Activated naive CD8-positive, alpha-beta T cell treated with anti-CD3 and anti-CD28 coated beads for 36 hours (primary cell): ENCODE data around the gene CEP85L. TPM values are rescaled to one million over a fixed set of nuclear protein-coding genes. Genes with fewer than 3 reads are reported as not detected.
A peak's percentile ranks its signal among the peaks of the same experiment; 100 is the strongest.

Source experiments
- DNase-seq: peaks from one replicate; pipeline ENCODE4 v3.0.0; 2021
- H3K27ac Mint-ChIP-seq: one replicate; pipeline ENCODE4 v1.8.0; 2022; ENCODE audit warnings: mild to moderate bottlenecking, moderate library complexity, mixed read lengths
- H3K27me3 Mint-ChIP-seq: one replicate; pipeline ENCODE4 v1.8.0; 2022; ENCODE audit warnings: mild to moderate bottlenecking, mixed read lengths
- H3K36me3 Mint-ChIP-seq: one replicate; pipeline ENCODE4 v1.8.0; 2021; ENCODE audit warnings: mild to moderate bottlenecking, mixed read lengths
- H3K4me1 Mint-ChIP-seq: one replicate; pipeline ENCODE4 v1.8.0; 2021; ENCODE audit warnings: mixed read lengths
- H3K4me3 Mint-ChIP-seq: one replicate; pipeline ENCODE4 v1.8.0; 2022; ENCODE audit warnings: mild to moderate bottlenecking, moderate library complexity, mixed read lengths
- H3K9me3 Mint-ChIP-seq: one replicate; pipeline ENCODE4 v1.8.0; 2022; ENCODE audit warnings: mixed read lengths
- total RNA-seq, 2 experiments: library from RNA; stranded (reverse); gene quantifications; one replicate each; pipeline ENCODE4 v1.2.3, GENCODE V29; 2021

Gene CEP85L
- total RNA-seq, 2 experiments from 2014 or later = 34.7 to 41.9 TPM

DNA sequence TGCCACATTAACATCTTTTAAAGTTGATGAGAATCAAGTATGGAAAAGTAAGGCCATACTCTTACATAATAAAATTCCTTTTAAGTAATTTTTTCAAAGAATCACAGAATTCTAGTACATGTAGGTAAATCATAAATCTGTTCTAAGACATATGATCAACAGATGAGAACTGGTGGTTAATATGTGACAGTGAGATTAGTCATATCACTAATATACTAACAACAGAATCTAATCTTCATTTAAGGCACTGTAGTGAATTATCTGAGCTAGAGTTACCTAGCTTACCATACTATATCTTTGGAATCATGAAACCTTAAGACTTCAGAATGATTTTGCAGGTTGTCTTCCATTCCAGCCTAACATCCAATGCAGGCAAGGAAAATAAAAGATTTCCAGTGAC, 91.7 kb downstream of the CEP85L start:
- H3K4me3 Mint-ChIP-seq = no peak overlapping the region
- H3K36me3 Mint-ChIP-seq = peaks cover 34% of the 10 kb centered on the region
- no peak for DNase-seq
- no peaks in the 10 kb centered on the region for H3K9me3 Mint-ChIP-seq
- H3K27ac Mint-ChIP-seq = peak overlapping the region; percentile 56
- H3K4me1 Mint-ChIP-seq = peaks cover 35% of the 10 kb centered on the region
- H3K27me3 Mint-ChIP-seq = no peaks in the 10 kb centered on the region

DNA sequence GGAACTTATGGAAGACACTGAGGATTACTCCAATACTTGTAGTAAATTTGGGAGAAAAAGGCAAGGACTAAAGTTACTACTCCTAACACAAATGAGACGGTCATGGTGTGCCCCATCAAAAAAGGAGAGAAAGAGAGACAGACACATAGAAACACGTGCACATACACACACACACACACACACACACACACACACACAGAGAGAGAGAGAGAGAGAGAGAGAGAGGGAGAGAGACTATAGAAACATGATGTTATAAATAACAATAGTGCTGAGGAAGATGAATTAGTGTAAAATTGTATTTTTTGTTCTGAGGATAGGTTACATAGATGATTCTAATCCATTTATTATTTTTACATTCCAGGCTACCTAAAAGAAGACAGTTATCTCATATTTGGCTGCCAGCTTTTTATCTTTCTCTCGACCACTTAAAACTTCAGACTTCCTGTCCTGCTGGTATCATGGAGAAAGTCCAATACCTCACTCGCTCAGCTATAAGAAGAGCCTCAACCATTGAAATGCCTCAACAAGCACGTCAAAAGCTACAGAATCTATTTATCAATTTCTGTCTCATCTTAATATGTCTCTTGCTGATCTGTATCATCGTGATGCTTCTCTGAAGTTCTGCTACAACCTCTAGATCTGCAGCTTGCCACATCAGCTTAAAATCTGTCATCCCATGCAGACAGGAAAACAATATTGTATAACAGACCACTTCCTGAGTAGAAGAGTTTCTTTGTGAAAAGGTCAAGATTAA, 92.8 kb downstream of the CEP85L start:
- DNase-seq = no peak
- Mint-ChIP-seq H3K9me3 (no peaks in the 10 kb centered on the region), H3K27ac (peak overlapping the region; percentile 85), H3K36me3 (peaks cover 37% of the 10 kb centered on the region), H3K4me3 (peak overlapping the region; percentile 57), H3K27me3 (no peaks in the 10 kb centered on the region), H3K4me1 (peaks cover 33% of the 10 kb centered on the region)

DNA sequence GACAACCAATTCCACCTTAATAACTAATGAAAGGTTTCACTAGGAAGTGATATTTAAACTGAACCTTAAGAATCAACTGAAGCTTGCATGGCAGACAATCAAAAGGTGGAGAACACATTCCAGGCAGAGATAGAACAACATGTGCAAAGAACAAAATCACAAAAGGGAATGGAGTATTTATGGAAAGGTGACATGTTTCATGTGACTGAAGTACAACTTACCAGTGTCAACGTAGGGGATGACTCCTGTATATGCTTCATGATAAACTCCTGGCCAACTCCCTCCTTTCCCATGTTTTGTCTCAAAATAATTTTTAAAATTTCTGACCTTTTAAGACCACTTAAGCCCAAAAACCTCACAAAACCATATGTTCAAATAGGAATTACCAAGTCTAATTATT, 96.7 kb downstream of the CEP85L start:
- no peak overlapping the region for H3K4me3 Mint-ChIP-seq
- H3K27ac Mint-ChIP-seq = no peak overlapping the region
- DNase-seq = no peak
- peaks cover 47% of the 10 kb centered on the region for H3K4me1 Mint-ChIP-seq
- no peaks in the 10 kb centered on the region for H3K27me3 Mint-ChIP-seq
- peaks cover 29% of the 10 kb centered on the region for H3K36me3 Mint-ChIP-seq
- H3K9me3 Mint-ChIP-seq = no peaks in the 10 kb centered on the region

DNA sequence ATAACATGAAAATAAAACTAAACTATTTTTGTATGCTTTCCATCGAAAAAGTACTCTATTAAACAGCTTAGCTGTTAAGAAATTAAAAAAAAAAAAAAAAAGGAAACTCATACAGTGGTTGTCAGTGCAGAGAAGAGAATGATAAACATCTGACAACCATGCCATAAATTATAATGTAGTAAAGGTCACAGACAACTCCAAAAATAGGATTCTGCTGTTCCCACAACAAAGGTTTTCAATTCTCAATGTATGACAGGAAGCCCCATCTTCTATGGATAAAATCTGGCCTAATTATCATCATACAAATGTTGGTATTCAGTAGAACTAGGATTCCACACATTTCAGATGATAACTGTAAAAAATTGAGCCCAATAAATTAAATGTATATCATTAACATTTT, 98.3 kb downstream of the CEP85L start:
- DNase-seq = no peak
- no peak overlapping the region for H3K4me3 Mint-ChIP-seq
- peaks cover 22% of the 10 kb centered on the region for H3K36me3 Mint-ChIP-seq
- no peak overlapping the region for H3K27ac Mint-ChIP-seq
- H3K9me3 Mint-ChIP-seq = no peaks in the 10 kb centered on the region
- peaks cover 40% of the 10 kb centered on the region for H3K4me1 Mint-ChIP-seq
- H3K27me3 Mint-ChIP-seq = no peaks in the 10 kb centered on the region

DNA sequence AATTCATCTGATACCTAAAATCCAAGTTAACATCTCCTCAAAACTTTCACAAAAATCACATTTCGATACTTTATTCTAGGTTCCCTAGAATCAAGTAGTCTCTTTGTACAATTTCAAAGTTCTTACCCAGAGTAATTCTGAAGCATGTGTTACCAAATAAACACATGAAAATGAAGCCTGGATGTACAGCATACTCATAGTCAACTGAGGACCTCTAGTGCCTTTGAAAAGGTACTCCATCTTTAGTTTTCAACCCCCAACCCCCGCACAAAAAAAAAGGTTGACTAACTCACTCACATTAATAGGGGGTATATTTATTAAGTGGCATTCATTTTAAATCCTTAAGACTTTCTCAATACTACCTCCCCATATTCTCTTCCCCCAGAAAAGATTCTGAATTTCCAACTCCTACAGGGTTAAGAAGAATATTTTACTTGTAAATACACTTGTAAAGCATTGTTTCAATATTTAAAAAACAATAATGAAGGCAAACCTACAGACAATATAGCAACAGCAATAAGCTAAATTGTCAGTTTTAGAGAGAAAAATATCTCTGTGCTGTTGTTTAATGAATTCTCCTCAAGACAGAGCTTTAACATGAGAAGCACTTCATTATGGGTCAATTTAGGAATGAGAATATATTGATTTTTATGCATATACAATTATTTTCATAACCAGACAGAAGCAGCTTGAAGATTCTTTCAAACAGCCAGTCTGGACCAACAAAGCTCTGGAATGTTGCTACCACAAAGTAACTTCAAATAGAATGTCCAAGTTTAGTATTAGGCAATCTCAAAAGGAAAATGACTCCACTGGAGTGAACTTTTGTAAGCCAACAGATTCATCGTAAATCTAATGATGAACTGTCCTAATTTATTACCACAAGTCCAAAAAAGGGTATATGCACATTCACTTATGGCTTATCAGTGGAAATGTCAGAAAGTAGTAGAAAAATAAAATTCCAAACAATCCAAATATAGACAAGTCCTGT, 100.0 kb downstream of the CEP85L start:
- no peak for DNase-seq
- Mint-ChIP-seq H3K27me3 (no peaks in the 10 kb centered on the region), H3K36me3 (peaks cover 24% of the 10 kb centered on the region), H3K9me3 (no peaks in the 10 kb centered on the region), H3K4me3 (no peak overlapping the region), H3K4me1 (peaks cover 40% of the 10 kb centered on the region), H3K27ac (no peak overlapping the region)

DNA sequence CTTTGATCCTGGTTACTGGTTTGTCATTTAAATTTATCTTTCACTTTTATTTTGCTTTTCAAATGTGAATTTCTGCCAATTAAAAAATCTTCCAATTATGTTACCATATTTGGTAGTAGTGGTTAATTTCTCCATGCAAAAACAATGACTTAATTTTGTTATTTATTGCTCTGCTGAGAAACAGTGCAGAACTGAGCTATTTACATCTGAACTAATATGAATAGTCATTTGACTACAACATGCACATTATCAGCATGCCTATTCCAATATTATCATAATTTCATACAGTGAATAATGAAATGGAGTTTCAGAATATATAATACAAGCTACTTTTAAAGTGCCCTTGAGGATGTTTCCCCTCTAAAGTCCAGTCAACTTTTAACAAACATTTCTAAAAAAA, 102.8 kb downstream of the CEP85L start:
- Mint-ChIP-seq H3K9me3 (no peaks in the 10 kb centered on the region), H3K4me1 (peaks cover 53% of the 10 kb centered on the region), H3K27me3 (no peaks in the 10 kb centered on the region), H3K4me3 (no peak overlapping the region), H3K27ac (no peak overlapping the region), H3K36me3 (peaks cover 18% of the 10 kb centered on the region)
- DNase-seq = no peak

DNA sequence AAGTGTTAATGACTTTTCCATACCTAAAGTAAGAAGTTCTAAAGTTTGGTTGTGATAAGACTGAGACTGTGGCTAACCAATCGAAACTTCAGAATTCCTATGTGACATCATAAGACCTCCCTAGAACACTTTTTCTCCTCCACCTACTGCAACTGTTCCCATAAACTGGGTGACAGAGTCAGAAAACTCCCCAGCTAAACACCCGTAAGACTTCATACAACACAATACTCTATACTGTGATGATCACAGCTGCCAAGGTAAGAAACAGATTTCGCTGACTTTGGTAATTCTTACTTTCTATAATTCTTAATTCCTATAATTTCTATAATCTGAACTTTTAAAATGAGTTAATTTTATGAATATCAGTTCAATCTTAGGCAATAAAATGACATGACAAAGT, 103.3 kb downstream of the CEP85L start, which contains the start of gene PLN:
TSS of gene PLN (plus strand) at position 161 of the 400 bp plus-strand sequence. CDS start 10,626 bp downstream, outside the sequence.
- Mint-ChIP-seq H3K9me3 (no peaks in the 10 kb centered on the region), H3K4me1 (peaks cover 51% of the 10 kb centered on the region), H3K27me3 (no peaks in the 10 kb centered on the region), H3K4me3 (no peak within 1 kb of the TSS), H3K36me3 (peaks cover 20% of the 10 kb centered on the region), H3K27ac (peak within 1 kb of the TSS; percentile 4)
- DNase-seq = no peak

DNA sequence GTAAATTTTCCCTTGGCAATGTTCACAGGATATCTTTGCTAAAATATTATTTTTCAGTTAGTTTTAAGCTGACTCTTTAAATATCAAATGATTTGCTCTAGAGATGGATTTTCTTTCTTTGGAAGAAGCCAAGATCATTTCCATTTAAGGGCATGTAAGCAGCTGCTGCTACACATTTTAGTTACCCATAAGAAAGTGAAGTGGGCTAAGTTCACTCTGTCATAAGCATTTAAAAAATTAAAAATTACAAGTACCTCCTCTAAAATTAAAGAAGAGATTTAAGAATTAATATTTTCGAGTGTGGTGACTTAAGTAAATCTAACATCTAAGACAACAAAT, 104.5 kb downstream of the CEP85L start:
- Mint-ChIP-seq H3K27ac (no peak overlapping the region), H3K9me3 (no peaks in the 10 kb centered on the region), H3K27me3 (no peaks in the 10 kb centered on the region), H3K36me3 (peaks cover 22% of the 10 kb centered on the region), H3K4me1 (peaks cover 48% of the 10 kb centered on the region), H3K4me3 (no peak overlapping the region)
- DNase-seq = no peak

DNA sequence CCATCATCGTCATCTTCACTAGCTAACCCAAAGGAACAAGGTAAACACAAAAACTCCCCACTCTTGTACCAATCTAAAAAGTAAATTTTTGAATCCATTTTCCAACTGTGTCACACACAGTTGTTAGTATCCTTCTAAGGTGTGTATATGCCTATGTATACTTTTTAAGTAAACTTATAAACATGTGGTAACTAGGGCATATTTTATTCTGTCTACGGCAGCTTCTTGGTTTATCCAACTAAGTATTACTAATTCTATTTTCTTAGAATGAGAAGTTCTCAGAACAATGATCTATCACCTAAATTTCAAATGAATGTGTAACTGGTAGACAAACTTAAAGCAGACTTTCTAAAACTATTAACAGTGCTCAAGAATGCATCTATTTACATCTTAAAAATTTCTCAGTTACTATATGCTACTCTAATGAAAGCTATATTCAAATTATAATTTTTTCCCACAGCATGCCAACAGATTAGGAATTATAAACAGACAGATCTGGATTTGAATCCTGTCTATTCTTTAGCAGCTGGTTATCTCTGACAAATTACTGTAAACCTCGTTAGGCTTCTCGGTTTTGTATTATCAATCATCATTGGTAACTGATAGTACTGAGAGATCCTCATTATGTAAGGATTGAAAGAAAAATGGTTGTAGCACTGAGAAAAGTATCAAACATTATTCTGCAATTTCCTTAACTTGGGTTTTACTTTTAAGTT, 105.1 kb downstream of the CEP85L start:
- no peak overlapping the region for H3K4me3 Mint-ChIP-seq
- H3K36me3 Mint-ChIP-seq = peaks cover 22% of the 10 kb centered on the region
- H3K9me3 Mint-ChIP-seq = no peaks in the 10 kb centered on the region
- H3K27ac Mint-ChIP-seq = no peak overlapping the region
- DNase-seq = no peak
- peaks cover 49% of the 10 kb centered on the region for H3K4me1 Mint-ChIP-seq
- H3K27me3 Mint-ChIP-seq = no peaks in the 10 kb centered on the region

DNA sequence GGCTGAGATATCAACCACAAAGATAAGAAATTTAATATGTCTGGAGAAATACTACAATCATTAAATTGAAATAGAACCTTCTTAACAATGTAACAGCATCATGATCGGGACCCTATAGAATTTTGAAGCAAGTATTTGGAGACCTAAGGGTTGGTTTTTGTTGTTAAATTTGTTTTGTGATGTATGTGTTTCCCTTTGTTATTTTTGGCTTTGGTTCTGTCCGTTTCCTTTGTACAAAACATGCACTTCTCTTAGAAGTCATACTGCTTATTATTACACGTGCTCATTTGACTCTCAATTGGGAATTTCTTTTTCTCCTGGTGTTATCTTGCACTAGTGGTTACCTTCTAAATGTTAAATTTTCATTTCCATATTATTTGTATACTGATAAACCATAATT, 107.3 kb downstream of the CEP85L start:
- Mint-ChIP-seq H3K4me3 (no peak overlapping the region), H3K27me3 (no peaks in the 10 kb centered on the region), H3K4me1 (peaks cover 36% of the 10 kb centered on the region), H3K36me3 (peaks cover 26% of the 10 kb centered on the region), H3K9me3 (no peaks in the 10 kb centered on the region), H3K27ac (no peak overlapping the region)
- DNase-seq = no peak

DNA sequence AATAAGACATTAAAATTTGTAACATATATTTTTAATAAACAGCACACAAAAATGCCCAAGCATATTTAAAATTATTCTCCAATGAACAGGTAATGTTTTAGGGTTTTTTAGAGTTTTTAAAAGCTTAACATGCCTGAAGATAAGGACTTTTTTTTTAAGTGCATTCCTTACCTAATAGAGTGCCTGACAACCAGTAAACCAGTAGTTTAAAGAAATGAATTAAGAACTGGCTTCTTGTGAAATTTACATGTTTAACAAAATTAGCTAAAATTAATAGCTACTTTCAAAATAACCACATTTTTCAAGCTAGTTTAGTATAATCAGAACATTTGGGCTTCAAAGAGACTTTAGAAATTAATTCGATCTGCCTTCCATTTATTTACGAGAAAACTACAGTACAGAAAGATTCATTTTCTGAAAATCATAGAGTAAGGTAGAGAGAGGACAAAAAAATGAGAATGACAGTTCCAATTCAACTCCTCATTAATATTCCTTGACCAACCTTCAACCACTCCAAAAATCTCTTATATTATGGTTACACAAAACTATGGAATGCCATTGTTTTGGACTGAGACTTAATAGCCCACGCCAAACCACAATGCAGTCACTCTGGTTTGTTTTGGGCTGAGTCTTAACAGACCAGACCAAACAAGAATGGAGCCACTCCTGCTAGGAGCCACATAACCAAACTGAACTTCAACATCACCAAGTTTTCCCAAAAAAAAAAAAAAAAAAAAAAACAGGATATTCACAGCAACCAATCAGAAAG, 109.0 kb downstream of the CEP85L start:
- peaks cover 22% of the 10 kb centered on the region for H3K36me3 Mint-ChIP-seq
- DNase-seq = no peak
- H3K27ac Mint-ChIP-seq = no peak overlapping the region
- H3K4me3 Mint-ChIP-seq = no peak overlapping the region
- no peaks in the 10 kb centered on the region for H3K9me3 Mint-ChIP-seq
- no peaks in the 10 kb centered on the region for H3K27me3 Mint-ChIP-seq
- H3K4me1 Mint-ChIP-seq = peaks cover 29% of the 10 kb centered on the region

DNA sequence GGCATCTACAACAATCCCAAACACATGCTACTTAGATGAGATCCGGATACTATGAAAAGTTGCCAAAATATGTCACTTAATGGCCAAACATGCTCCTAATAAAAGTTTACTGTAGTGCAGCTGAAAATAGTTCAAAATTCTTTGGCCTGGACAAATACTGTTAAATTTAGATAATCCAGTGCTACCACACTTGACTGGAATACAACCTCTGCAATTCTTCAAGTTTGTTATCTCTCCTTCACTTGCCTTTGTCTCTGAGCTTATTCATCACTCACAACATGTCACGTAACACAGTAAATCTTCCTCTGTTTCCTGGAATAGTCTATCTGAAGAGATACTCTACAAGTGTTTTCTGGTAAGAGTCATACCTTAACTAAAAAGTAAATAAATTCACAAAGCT, 113.8 kb downstream of the CEP85L start:
- H3K36me3 Mint-ChIP-seq = peaks cover 21% of the 10 kb centered on the region
- DNase-seq = no peak
- no peak overlapping the region for H3K4me3 Mint-ChIP-seq
- H3K27ac Mint-ChIP-seq = no peak overlapping the region
- H3K9me3 Mint-ChIP-seq = peaks cover 4% of the 10 kb centered on the region
- no peaks in the 10 kb centered on the region for H3K27me3 Mint-ChIP-seq
- peaks cover 21% of the 10 kb centered on the region for H3K4me1 Mint-ChIP-seq

DNA sequence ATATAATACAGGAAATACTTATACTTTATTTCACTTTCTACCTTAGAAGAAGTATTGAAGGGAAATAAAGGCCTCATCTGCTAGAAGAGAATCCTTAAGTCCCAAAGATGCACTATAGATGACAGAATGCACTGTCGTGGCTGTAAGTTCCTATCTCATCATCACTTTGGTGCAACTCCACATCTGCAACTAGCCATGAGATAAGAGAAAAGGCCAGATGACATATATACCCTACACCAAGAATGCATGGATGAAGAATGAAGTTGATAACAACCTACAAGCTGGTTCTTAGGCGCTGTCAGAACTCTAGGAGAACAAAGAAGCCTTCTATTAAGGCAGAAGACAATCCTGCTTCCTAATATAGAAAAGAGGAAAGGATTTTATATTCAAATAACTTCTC, 114.9 kb downstream of the CEP85L start:
- DNase-seq = no peak
- no peaks in the 10 kb centered on the region for H3K27me3 Mint-ChIP-seq
- H3K36me3 Mint-ChIP-seq = peaks cover 30% of the 10 kb centered on the region
- no peak overlapping the region for H3K27ac Mint-ChIP-seq
- H3K9me3 Mint-ChIP-seq = peaks cover 6% of the 10 kb centered on the region
- H3K4me3 Mint-ChIP-seq = no peak overlapping the region
- H3K4me1 Mint-ChIP-seq = peaks cover 18% of the 10 kb centered on the region

DNA sequence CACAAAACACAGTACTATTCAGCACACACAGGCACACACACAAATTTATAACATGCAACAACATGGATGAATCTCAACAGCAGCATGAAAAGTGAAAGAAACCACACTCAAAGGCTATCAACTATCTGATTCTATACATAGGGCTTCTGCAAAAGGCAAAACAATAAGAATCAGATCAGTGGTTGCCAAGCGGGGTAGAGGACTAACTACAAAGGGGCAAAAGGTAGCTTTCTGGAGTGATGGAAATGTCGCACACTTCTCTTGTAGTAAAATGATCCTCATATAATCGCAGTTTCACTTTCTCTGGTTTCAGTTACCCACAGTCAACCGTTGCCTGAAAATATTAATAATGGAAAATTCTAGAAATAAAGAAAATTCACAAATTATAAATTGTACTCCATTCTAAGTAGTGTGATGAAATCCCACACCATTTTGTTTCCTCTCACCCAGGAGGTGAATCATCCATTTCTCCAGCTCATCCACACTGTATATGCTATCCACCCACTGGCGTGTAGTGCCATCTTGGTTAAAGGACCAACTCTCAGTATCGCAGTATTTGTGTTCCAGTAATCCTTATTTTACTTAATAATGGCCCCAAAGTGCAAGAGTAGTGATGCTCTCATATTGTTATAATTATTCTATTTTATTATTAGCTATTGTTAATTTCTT, 116.1 kb downstream of the CEP85L start:
- Mint-ChIP-seq H3K9me3 (peaks cover 15% of the 10 kb centered on the region), H3K4me1 (peaks cover 18% of the 10 kb centered on the region), H3K27me3 (no peaks in the 10 kb centered on the region), H3K4me3 (no peak overlapping the region), H3K27ac (peak overlapping the region; percentile 61), H3K36me3 (peaks cover 37% of the 10 kb centered on the region)
- no peak for DNase-seq
